GM06990 (cell line): ENCODE data around the gene ZDHHC23.

Experiments used
- DNase-seq: peaks from one replicate; pipeline ENCODE4 v3.0.0-alpha.2; 2011; ENCODE audit not compliant: insufficient read length; ENCODE audit errors: extremely low read depth
- H3K27me3 ChIP-seq: replicated peaks from 2 replicates; pipeline ENCODE4 v1.6.0; 2011; ENCODE audit warnings: low read length; ENCODE audit not compliant: control insufficient read depth, insufficient read depth
- H3K36me3 ChIP-seq: 2 replicates; pipeline ENCODE4 v1.5.1; 2011; ENCODE audit warnings: low read length; ENCODE audit not compliant: control insufficient read depth, insufficient read depth
- H3K4me3 ChIP-seq: replicated peaks from 2 replicates; pipeline ENCODE4 v1.5.1; 2011; ENCODE audit warnings: low read depth, mild to moderate bottlenecking, control low read depth, low read length
- TF ChIP-seq, protein P1 (sequence below): IDR thresholded peaks from 2 replicates; pipeline ENCODE4 v1.5.1; 2011; ENCODE audit warnings: low read length, control low read depth, mild to moderate bottlenecking, inconsistent platforms; ENCODE audit not compliant: insufficient read depth, poor library complexity, severe bottlenecking

The ZDHHC23 gene, protein sequence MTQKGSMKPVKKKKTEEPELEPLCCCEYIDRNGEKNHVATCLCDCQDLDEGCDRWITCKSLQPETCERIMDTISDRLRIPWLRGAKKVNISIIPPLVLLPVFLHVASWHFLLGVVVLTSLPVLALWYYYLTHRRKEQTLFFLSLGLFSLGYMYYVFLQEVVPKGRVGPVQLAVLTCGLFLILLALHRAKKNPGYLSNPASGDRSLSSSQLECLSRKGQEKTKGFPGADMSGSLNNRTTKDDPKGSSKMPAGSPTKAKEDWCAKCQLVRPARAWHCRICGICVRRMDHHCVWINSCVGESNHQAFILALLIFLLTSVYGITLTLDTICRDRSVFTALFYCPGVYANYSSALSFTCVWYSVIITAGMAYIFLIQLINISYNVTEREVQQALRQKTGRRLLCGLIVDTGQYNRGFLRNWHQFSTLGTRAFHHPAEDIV

DNA sequence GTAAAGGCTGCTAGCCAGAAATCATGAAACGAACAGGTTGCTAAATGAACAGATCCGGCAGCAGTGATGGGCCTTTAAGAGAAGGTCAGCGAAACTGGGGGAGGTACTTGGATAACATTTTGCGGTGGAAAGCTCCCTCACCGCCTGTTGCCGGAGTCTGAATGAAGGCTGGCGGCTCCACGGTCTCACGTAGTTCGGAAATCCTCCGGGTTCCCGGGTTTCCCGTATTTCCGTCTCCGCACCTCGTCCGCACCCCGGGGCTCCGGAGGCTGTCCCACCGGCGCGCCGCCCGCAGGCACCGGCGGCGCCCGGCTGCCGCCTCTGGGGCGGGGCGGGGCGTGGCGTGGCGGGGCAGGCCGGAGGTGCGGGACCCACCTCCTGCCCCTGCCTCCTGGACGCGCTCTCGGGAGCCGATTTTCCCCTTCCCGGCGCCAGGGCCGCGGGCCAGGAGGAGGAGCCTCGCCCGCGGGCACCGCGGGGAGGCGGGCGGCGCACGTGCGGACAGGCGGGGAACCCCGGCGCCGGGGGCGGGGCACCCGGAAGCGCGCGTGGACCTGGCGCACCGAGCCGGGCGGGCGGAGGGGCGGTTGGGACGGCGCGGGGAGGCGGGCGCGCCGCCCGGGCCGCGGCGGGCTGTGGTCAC lies at the start of gene ZDHHC23:
Gene ZDHHC23 (plus strand): TSS at position 642 of the 643 bp plus-strand sequence. CDS start 790 bp downstream, outside the sequence.
- H3K4me3 ChIP-seq = peak within 1 kb of the TSS; percentile 84
- DNase-seq = peak; percentile 67
- TF ChIP-seq, protein P1, sequence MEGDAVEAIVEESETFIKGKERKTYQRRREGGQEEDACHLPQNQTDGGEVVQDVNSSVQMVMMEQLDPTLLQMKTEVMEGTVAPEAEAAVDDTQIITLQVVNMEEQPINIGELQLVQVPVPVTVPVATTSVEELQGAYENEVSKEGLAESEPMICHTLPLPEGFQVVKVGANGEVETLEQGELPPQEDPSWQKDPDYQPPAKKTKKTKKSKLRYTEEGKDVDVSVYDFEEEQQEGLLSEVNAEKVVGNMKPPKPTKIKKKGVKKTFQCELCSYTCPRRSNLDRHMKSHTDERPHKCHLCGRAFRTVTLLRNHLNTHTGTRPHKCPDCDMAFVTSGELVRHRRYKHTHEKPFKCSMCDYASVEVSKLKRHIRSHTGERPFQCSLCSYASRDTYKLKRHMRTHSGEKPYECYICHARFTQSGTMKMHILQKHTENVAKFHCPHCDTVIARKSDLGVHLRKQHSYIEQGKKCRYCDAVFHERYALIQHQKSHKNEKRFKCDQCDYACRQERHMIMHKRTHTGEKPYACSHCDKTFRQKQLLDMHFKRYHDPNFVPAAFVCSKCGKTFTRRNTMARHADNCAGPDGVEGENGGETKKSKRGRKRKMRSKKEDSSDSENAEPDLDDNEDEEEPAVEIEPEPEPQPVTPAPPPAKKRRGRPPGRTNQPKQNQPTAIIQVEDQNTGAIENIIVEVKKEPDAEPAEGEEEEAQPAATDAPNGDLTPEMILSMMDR = no peak
- no peaks in the 10 kb centered on the region for H3K36me3 ChIP-seq
- H3K27me3 ChIP-seq = no peaks in the 10 kb centered on the region; the same call in 1 of the 2 replicates

DNA sequence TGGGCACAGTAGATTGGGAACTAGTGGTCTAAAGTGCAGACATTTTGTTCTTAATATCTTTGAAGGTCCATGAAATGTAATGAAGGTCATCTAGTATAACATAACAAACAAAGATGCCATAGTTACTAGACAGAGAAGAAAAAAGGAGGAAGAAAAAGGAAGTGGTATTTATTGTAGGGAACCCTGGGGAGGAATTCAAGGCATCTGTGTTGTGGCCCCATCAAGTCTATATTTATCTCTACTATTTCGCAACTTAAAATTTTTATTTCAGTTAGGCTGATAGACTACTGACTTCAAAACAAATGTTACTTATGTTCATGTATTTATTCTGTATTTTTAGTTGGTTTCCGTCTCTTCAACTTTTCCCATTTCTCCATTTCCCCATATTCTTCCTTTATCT lies 48.9 kb upstream of the ZDHHC23 start:
- no peak for DNase-seq
- no peaks in the 10 kb centered on the region for H3K36me3 ChIP-seq
- H3K27me3 ChIP-seq = no peaks in the 10 kb centered on the region
- TF ChIP-seq, protein P1 = no peak
- H3K4me3 ChIP-seq = no peak overlapping the region

DNA sequence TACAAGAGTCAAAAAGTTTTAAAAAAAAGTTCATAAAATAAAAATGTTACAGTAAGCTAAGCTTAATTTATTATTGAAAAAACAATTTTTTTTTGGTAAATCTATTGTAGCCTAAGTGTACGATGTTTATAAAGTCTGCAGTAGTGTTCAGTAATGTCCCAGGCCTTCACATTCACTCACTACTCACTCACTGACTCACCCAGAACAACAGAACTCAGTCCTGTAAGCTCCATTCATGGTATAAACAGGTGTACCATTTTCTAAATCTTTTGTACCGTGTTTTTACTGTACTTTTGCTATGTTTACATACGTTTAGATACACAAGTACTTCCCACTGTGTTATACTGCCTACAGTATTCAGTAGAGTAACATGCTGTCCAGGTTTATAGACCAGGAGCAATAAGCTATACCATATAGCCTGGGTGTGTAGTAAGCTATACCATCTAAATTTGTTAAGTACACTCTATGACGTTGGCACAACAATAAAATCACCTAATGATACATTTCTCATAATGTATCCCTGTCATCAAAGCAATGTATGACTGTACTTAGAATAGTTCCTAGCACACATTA lies 41.2 kb upstream of the ZDHHC23 start:
- Histone ChIP-seq H3K36me3 (no peaks in the 10 kb centered on the region), H3K27me3 (no peaks in the 10 kb centered on the region), H3K4me3 (no peak overlapping the region)
- TF ChIP-seq, protein P1 = no peak
- DNase-seq = no peak

DNA sequence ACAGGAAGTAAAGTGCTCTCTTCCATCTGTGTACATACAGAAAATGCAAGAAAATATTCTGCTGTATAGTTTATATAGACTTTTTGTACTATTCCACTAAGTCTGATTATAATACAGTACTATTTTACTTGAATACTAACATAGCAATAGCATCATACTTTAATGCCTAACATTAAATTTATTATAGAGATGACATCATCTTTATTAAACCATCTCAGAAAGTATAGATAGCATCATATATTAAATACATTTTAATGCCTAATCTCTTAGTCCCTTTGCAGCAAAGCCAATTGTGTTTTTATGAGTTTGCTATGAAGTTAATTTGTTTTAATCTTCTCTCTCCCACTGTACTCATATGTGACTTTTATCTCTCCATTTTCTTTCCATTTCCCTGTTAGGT lies 39.7 kb upstream of the ZDHHC23 start:
- DNase-seq = no peak
- TF ChIP-seq, protein P1 = no peak
- no peak overlapping the region for H3K4me3 ChIP-seq
- H3K27me3 ChIP-seq = no peaks in the 10 kb centered on the region
- H3K36me3 ChIP-seq = no peaks in the 10 kb centered on the region

DNA sequence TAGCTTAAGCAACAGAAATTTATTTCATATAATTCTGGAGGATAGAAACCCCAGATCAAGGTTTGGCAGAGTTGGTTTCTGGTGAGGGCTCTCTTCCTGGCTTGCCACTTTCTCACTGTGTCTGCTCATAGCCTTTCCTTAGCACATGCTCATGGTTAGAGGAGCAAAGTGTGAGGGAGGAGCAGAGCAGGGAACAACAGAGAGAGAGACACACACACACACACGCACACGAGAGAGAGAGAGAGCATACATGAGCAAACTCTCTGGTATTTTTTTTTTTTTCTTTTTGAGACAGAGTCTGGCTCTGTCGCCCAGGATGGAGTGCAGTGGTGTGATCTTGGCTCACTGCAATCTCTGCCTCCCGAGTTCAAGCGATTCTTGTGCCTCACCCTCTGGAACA lies 36.8 kb upstream of the ZDHHC23 start:
- Histone ChIP-seq H3K4me3 (no peak overlapping the region), H3K27me3 (no peaks in the 10 kb centered on the region), H3K36me3 (no peaks in the 10 kb centered on the region)
- TF ChIP-seq, protein P1 = no peak
- no peak for DNase-seq
